ENCODE measurements around the gene PRSS23.
A peak's percentile ranks its signal among the peaks of the same experiment; 100 is the strongest.

Gene PRSS23

DNA sequence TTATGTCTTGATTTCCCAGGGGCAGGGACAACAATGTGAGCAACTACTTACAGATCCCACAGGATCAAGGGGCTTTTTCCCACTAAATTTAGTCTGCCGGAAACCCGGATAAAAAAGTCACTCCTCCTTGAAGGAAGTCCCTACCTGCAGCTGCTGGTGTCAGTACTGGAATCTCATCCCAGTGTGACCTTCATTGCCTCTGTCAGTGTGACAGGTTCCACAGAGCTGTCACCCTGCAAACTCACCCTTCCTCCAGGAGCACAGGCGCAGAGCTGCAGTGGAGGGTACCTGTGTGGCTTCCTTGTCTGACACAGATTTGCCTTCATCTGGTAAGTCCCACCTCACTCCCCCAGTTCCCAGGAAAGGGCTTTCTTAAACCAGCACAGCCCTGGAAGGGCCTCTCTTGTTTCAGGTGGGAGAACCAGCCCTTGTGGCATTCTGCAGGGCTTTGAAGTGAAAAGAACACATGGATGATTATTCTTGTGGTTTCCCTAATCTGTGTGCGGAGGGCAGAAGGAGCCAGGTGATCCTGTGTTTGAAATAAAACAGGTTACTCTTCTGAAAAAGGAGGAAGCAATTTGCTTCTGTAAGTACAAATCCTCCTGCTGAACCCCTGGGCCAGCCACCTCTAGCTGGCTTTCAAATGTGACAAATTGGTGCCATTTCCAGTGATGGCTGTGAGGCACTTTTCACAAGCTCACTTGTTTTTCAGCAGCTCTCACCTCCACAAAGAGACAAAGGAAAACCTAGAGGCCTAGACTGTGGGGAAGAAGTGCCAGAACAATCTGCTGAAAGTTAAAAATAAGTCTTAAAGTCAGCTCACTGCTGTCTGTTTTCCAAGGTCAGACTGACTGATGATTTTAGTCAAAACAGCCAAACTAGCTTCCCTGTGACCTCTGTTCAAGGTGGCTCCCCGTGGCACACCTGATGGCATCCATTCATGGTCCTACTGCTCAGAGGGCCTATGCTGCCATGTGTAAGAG lies 9.2 kb upstream of the PRSS23 start:
- DNase-seq = no peak

DNA sequence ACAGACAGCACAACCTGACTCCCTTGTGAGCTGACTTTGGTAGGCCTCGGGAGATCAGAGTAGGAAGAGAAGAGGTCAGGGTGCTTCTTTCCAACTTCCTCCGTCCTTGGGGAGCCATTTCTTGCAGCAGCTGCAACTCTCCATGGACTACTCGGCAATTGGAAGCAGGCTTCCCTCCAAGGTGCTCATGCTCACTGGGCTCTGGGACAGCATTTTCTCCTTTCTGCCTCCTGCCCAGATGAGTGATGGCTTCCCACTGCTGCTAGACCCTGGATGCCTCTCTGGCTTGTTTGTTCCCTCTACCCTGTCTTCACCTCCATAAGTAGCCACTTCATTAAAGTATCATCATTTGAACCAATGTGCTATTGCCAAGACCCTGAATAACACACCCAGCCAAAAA lies 8.2 kb upstream of the PRSS23 start:
- no peak for DNase-seq

DNA sequence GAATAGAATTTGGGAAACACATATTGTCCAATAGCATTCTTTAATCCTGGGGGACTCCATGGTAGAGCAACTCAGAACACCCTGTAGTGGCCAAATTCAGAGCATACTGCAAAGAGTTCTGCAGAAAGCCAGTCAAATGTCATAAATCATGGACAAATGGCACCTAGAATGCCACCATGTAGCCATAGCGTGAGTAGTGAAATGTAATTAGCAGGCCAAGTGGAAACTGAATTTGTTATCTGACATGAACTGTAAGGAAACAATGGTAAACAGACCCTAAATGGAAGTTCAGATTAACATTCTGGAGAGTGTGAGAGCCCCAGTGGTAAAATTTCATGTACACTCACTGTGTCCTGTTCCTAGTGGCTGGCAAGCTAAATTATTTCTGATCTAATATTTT lies 7.0 kb upstream of the PRSS23 start:
- DNase-seq = no peak

DNA sequence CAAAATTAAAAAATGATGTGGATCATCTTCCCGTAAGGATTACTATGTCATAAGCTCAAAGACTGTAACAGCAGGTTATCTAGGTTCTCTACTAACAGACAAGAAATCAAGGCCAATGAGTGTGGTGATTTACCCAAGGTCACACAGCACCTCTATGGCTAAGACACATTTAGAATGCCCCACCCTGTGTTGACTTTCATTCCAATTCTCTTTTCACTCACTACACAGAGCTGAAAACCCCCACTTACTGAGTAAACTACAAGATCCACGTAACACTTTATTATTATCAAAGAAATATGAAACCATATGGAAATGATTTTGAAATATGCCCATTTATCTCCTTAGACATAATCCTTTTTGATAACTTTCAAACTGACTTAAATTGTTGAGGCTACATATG lies 4.8 kb upstream of the PRSS23 start:
- DNase-seq = no peak

DNA sequence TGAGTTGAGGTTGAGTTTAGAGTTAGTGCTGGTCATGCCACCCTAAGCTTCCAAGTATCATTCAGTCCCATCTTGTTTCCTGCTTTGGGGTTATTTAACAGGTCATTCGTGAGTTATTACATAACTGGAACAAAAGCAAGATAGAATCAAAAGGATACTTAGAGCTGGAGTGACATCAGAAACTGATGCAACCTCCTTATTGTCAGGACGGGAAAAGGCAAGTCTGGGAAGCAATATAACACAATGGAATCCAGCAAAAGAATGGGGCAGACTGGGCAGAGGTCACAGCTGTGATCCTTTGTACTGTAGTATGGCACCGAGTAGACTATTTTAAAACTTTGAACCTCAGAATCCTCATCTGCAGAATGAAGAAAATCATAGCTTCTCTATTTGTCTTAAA lies 4.4 kb upstream of the PRSS23 start:
- DNase-seq = no peak

DNA sequence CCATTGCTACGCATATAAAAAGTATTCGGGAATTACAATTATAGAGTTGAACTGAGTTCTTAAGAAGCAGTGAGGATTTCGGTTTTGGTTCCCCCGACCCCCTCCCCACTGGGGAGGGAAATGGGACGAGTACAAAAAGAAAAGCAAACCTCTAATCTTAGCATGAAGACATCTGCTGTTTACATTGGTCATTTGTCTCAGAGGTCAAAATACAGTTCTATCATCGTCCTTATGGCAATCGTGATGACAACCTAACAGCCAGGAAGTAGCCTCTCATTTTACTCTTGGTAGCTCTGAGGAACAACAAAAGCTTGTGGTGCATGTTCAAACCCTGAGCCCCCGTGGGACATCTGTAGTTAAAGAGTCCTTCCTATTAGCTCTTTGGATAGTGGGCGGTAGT lies 3.2 kb upstream of the PRSS23 start:
- no peak for DNase-seq

DNA sequence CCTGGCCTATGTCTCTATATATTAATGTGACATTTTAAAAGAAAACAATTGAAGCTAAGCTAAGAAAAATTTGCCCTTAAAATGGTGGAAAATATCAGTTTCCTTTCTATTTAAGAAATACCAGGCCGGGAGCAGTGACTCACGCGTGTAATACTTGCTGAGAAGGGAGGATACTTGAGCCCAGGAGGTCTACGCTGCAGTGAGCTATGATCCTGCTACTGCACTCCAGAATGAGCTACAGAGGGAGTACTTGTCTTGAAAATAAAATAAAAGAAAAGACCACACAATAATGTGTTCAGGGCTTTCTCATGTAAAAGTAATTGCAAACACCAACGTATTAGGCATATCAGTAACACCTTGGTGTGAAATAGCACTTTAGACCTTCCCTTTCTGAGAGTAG lies 1.4 kb upstream of the PRSS23 start:
- DNase-seq = no peak

DNA sequence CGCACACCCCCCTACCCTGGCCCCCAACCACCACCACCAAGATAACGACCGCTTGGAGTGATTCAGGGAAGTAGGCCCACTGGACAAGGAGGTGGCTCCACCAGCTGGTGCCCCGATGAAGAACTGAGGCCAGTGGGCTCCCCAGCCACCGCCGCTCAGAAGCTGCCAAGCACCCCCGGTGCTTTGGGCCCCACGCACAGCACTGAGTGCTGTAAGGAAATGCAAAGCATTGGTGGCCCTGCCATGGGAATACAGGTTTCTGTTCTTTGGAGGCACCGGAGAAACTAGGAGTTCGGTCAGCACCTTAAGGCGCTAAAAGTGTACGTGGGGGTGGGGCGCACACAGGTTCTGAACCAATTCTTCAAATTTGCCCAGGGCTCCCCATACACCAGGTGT lies 664 bp upstream of the PRSS23 start:
- peak; percentile 18 to 23 for DNase-seq

DNA sequence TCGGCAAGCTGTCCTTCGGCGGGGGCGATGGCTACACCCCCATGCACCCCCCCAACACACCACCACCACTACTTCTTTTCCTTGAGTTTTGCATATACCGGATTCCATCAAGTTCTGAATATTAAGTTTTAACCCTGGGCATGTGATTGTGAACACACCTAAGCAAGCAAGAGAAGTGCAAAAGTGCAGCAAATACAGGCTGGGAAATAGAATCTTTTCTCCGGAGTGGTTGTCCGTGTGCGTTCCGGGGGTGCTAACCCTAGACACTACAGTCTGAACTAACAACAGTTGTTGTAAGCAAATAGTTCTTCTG lies 574 bp downstream of the PRSS23 start:
- no peak for DNase-seq

DNA sequence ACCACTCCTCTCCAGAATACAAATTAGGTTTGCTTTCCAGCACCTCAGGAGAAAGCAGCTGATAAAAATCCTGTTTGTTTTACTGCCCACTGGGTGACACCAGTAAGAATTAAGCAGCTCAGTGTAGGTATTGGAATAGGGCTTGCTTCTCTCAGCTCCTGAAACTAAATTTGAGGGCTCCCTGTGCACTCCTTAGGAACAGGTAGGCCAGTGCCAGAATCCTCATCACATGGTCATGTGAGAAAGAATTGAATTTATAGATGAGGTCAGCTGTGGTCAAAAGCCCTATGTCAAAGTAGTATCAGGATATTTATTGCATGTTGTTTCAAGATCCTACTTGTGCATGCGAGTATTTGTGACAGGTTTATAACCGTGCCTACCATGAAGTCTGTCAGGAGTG lies 1.0 kb downstream of the PRSS23 start:
- DNase-seq = no peak

DNA sequence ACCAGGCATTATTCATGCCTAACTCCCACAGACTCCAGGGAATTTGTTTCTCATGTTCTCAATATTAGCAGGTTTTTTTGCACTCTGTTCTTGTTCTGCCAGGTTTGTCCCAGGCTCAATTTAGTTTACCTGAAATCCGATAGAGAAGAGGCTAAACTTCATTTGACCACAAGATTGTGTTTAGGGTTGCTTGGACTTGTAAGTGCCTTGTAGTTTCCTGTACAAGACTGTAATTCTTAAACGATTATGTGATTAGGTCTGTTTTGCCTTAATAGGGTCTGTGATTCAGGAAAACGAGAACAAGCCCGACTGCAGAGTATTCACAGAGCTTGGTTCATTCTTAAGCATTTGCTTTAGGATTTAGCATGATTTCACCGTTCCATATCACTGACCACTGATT lies 1.8 kb downstream of the PRSS23 start:
- DNase-seq = no peak

DNA sequence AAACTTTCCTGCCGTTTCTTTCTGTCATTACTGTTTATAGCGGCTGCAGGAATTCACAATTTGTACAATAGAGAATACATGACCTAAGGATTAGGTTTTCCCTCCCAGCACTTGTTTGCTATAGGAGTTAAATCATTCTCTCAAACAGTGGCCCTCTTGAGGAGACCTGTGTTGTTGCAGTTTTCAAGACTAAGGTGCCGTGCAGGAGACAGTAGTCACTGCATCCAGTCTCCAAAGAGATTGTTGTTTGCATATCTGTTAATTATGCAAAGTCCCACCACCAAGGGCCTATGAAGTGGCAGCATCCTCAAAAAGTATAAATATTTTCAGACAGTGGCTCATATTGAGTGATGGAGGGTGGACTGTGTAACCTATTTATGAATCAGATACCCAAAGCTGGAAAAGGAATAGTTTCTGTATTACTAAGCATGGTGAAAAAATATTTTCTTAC lies 2.3 kb downstream of the PRSS23 start:
- DNase-seq = peak in 1 of 2 experiments; percentile 14

DNA sequence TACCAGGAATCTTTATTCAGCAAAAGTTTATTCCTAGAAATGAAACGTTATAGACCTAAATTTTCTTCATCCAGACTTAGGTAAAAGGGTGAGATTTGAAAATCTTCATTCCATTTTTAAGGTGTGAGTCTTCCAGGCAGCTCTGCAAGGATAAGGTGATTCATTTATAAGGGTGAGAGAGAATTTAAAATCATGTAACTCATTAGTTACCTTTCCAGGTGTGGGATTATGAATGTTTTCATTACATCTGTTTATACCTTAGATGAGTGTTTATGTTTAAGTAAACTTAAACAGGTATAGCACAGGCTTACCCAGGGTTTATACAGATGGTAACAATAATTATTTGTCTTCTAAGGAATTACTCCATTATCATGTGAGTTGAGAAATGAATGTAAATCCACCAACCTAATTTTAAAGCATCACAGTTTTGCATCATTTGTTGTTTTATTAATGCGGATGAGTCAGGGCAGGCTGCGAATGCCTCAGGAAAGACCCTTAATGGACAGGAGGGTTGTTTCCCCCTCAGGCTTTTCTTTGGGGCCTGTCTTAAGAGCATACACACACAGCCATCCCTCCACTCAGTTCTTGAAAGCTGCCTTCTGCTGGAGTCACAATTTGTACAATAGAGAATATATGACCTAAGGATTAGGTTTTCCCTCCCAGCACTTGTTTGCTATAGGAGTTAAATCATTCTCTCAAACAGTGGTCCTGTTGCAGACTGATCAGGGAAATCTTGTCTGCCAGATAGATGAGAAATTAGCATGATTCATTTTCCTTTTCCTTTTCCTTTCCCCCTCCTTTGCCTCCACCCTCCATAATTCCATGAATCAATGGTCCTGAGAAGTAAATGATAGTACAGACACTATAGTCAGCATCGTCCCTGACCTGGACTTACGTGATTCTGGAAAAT lies 3.0 kb downstream of the PRSS23 start:
- no peak for DNase-seq

DNA sequence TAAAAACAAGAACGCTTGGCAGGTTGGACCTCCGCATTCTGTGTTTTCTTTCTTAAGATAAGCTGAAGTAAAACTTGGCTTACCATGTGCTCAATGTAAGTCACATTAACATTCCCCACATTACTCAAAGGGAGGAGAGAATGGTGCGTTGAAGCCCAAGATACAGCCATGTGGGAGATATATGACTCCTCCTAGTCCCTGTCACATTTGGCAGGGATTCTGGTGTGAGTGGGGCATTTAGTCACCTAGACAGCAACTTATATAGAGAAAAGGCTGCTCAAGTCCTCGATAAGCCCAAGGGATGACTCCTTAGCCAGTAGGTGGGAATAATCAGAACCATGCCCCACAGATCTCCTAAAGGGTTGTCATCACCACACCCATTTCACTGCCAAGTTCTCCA lies 4.6 kb downstream of the PRSS23 start:
- no peak for DNase-seq

DNA sequence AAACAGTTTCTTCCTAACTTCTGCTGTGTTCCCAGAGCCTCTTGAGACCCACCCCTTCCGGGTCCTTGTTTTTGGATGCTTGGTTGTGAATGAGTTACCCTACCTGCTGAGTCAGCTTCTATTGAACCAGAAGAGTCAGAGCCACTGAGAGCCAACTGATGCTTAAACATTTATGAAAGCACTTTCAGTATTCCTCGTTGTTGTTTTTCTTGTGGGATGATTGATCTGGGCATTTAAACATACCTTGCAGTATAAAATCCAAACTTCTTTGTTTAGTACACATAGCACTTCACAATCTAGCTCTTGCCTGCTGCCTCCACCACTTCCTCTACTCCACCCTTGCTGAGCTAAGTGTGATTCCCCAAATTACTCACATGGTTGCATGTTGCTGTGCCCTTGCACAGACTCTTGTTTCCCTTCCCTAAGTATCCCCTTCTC lies 5.5 kb downstream of the PRSS23 start:
- no peak for DNase-seq

DNA sequence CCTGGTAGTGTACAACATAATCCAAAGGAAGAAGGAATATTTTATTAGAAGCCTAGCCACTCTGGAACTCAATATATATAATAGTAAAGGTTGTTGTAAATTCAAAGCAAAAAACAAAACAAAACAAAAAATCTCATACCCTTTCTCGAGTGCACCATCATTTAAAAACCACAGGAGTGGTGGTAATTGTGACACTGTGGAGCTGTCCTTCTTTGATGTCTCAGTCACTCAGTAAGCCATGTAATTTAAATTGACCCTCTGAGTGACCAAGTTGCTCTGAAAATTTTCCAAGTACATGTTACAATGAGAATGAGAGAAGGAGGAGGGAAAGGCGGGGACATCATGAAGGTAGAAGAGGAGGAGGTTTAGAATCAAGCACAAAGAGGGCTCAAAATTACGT lies 6.6 kb downstream of the PRSS23 start:
- DNase-seq = no peak

DNA sequence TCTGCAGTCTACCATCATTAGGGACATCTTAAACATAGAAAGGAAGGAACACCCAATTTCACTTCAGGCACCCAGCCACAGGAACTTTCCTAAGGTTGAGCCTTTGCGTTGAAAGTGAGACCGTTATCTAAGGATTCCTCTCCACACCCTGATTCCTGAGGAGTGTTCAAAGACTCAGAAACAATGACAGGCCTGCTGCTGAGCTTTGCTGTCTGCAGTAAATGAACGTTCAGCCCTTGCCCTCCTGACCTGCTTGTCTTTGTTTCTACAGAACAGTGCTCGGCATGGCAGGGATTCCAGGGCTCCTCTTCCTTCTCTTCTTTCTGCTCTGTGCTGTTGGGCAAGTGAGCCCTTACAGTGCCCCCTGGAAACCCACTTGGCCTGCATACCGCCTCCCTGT lies 7.0 kb downstream of the PRSS23 start:
- no peak for DNase-seq

DNA sequence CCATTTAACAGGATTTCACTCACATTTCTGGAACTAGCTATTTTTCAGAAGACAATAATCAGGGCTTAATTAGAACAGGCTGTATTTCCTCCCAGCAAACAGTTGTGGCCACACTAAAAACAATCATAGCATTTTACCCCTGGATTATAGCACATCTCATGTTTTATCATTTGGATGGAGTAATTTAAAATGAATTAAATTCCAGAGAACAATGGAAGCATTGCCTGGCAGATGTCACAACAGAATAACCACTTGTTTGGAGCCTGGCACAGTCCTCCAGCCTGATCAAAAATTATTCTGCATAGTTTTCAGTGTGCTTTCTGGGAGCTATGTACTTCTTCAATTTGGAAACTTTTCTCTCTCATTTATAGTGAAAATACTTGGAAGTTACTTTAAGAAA lies 9.2 kb downstream of the PRSS23 start:
- no peak for DNase-seq

DNA sequence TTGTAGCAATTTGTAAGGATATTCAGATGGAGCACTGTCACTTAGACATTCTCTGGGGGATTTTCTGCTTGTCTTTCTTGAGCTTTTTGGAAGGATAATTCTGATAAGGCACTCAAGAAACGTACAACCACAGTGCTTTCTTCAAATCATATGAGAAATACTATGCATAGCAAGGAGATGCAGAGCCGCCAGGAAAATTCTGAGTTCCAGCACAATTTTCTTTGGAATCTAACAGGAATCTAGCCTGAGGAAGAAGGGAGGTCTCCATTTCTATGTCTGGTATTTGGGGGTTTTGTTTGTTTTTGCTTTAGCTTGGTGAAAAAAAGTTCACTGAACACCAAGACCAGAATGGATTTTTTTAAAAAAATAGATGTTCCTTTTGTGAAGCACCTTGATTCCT lies 9.9 kb downstream of the PRSS23 start:
- no peak for DNase-seq

DNA sequence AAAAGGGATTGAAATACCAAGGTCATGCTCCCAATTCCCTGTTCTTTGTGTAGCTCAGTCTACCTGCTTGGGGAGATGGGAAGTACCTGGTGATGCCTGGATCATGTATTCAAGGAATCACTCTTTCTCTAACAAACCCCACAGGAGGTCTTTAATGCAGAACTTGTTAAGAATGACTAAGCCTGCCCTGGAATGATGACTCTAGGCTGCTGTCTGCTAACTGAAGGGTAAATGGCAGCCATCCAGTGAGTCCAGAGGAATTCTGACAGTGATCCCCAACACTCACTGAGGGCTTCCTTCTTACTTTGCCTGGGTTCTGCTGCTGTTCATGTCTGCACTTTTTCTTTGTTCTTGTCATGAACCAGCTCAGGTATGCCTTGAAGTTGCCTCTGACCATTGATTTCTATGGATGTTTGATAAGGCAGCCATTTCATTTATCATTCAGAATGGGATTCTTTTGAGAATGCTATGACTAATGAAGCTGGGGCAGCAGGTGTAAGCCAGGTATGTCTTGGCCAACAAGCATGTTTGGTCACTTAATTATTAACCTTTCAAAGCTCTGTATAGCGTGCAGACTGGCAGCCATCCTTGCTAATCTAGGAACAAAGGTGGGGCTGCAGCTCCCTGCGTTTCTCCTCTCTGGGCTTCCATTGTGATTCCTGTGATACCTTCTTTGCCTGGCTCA lies 11.4 kb downstream of the PRSS23 start:
- no peak for DNase-seq

DNA sequence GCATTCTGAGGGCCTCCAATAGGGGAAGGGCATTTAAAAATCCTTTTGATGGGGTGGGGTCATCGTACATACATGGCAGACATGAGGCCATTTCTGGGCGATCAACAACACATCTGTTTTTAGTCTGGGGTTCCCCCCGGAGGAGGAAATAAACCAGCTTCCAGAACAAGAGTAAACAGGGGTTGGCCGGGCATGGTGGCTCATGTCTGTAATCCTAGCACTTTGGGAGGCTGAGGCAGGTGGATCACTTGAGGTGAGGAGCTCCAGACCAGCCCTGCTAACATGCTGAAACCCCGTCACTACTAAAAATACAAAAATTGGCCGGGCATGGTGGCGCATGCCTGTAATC lies 12.0 kb downstream of the PRSS23 start:
- DNase-seq = no peak

DNA sequence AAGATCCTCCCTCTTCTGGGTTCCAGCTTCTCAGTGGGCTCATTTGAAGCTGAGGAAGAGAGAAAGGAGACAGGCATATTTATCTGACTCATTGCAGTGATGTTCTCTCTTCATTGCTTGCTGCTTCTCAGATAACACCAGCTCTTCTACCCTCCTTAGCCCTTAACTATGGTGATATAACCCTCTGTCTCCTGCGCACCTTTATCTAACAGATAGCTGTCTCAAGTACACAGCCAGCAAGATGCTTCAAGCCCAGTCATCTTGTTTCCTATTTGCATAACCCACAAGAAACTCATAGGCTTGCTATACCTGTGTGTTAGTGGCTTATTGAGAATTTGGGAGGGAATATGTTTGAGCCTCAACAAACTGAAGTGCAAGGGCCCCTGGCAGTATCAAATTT lies 12.6 kb downstream of the PRSS23 start:
- no peak for DNase-seq

DNA sequence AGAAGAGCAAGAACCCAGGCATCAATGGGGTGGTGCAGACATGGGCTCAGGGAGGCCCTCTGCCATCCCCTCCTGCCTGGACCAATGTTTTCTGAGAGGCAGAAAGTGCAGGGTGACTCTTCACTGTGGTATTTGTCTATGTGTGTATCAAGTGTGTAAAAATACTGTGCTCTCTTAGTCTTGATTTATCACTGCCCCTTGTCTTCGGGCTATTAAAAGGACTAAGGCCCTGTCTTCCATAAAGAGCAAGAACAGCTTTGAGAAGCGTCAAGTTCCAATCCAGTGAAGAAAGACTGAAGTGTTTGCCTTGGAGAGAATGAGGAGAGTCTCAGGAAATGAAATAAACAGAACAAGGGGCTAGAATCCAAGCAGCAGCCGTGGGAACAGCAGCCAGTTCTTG lies 14.4 kb downstream of the PRSS23 start:
- no peak for DNase-seq

DNA sequence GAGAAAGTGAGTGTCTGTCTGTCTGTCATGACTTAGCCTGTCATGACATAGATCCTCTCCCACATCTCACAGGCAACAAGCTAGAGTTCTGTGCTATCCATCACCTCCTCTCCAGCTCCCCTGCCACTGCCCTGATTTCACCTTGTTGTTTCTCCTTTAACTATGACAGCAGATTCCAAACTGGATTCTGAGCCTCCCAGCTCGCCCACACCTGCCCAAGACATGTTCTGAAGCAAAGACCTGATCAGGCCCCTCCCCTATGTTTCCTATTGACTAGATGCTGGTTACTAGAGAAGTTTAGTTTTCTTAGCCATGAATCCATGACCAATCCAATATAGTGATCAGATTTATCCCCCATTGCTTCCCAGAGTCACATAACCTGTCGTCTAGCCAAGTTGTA lies 15.4 kb downstream of the PRSS23 start:
- no peak for DNase-seq

Measured in NCI-H1930 (cell line).